Measurements from ENCODE around the gene PIH1D1. TPM values are rescaled to one million over a fixed set of nuclear protein-coding genes. Genes with fewer than 3 reads are reported as not detected.

PIH1D1 gene
- total and polyA plus RNA-seq, 2 of the 13 experiments (the other 11 are each of a cell fraction or from before 2014, with no cell fraction given), result 110 to 137 TPM

DNA sequence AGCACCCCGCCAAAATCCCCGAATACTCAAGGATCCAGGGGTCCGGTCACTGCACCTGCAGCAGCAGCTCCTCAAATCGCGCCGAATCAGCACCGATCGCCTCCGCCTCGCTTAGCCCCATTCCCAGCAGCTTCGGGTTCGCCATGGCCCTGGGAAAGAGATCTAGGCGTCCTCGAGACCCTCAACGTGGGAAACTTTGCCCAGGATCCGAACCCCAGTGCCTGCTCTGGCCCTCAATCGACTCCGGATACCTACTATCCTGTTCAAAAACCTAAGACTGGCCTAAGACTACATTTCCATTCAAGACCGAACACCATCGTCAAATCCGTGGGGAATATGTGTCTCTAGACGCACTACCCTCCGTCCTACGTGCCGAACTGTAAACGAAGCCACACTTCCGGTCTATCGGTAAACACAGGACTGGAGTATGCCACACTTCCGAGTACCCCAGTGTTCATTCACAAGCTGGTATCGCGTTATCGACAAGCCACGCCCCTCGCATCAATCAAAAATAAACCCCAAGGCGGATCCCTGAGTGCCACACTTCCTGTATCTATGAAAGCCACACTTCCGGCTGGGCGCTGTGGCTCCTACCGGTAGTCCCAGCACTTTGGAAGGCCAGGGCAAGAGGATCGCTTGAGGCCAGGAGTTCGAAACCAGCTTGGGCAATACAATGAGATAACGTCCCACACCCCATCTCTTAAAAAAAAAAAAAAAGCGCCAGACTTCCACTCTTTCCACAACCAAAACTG lies at the start of gene PIH1D1 (continued):
- TF ChIP-seq, protein P1, sequence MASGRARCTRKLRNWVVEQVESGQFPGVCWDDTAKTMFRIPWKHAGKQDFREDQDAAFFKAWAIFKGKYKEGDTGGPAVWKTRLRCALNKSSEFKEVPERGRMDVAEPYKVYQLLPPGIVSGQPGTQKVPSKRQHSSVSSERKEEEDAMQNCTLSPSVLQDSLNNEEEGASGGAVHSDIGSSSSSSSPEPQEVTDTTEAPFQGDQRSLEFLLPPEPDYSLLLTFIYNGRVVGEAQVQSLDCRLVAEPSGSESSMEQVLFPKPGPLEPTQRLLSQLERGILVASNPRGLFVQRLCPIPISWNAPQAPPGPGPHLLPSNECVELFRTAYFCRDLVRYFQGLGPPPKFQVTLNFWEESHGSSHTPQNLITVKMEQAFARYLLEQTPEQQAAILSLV (CRISPR knock-in tag; IDR thresholded peaks at IDR 0.05; ENCODE audit: borderline replicate concordance), result peak; percentile 64
- TF ChIP-seq KMT2A (CRISPR knock-in tag; IDR thresholded peaks at IDR 0.05), result peak; percentile 72
- peak; percentile 88 for TF ChIP-seq CREM (IDR thresholded peaks at IDR 0.05)
- TF ChIP-seq CREM (CRISPR knock-in tag; IDR thresholded peaks at IDR 0.05), result no peak
- no peak for TF ChIP-seq THYN1 (CRISPR knock-in tag; IDR thresholded peaks at IDR 0.05; ENCODE audit: borderline replicate concordance, low read depth)
- no peak for TF ChIP-seq EZH2 (conservative IDR thresholded peaks at IDR 0.05; ENCODE audit: low read depth, low read length)
- peak; percentile 77 for TF ChIP-seq SALL1 (CRISPR knock-in tag; IDR thresholded peaks at IDR 0.05)
- TF ChIP-seq, protein P2, sequence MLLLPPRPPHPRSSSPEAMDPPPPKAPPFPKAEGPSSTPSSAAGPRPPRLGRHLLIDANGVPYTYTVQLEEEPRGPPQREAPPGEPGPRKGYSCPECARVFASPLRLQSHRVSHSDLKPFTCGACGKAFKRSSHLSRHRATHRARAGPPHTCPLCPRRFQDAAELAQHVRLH (CRISPR knock-in tag; IDR thresholded peaks at IDR 0.05; ENCODE audit: borderline replicate concordance, low read depth), result peak; percentile 95; the same call in 1 of the 2 replicates
- TF ChIP-seq, protein P3, sequence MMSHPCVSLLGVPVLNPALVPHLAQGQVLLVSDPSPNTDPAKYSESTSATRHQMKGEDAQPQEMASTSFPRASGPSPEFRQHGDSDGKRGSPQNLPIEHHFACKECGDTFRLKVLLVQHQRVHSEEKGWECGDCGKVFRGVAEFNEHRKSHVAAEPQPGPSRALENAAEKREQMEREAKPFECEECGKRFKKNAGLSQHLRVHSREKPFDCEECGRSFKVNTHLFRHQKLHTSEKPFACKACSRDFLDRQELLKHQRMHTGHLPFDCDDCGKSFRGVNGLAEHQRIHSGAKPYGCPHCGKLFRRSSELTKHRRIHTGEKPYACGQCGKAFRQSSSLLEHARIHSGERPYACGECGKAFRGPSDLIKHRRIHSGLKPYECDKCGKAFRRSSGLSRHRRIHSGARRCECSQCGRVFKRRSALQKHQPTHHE (CRISPR knock-in tag; IDR thresholded peaks at IDR 0.05; ENCODE audit: borderline replicate concordance), result no peak
- TF ChIP-seq ZNF225 (CRISPR knock-in tag; IDR thresholded peaks at IDR 0.05), result 0 out of 2 replicates have a peak, but pooled peaks have one; percentile 19
- TF ChIP-seq, protein P4, sequence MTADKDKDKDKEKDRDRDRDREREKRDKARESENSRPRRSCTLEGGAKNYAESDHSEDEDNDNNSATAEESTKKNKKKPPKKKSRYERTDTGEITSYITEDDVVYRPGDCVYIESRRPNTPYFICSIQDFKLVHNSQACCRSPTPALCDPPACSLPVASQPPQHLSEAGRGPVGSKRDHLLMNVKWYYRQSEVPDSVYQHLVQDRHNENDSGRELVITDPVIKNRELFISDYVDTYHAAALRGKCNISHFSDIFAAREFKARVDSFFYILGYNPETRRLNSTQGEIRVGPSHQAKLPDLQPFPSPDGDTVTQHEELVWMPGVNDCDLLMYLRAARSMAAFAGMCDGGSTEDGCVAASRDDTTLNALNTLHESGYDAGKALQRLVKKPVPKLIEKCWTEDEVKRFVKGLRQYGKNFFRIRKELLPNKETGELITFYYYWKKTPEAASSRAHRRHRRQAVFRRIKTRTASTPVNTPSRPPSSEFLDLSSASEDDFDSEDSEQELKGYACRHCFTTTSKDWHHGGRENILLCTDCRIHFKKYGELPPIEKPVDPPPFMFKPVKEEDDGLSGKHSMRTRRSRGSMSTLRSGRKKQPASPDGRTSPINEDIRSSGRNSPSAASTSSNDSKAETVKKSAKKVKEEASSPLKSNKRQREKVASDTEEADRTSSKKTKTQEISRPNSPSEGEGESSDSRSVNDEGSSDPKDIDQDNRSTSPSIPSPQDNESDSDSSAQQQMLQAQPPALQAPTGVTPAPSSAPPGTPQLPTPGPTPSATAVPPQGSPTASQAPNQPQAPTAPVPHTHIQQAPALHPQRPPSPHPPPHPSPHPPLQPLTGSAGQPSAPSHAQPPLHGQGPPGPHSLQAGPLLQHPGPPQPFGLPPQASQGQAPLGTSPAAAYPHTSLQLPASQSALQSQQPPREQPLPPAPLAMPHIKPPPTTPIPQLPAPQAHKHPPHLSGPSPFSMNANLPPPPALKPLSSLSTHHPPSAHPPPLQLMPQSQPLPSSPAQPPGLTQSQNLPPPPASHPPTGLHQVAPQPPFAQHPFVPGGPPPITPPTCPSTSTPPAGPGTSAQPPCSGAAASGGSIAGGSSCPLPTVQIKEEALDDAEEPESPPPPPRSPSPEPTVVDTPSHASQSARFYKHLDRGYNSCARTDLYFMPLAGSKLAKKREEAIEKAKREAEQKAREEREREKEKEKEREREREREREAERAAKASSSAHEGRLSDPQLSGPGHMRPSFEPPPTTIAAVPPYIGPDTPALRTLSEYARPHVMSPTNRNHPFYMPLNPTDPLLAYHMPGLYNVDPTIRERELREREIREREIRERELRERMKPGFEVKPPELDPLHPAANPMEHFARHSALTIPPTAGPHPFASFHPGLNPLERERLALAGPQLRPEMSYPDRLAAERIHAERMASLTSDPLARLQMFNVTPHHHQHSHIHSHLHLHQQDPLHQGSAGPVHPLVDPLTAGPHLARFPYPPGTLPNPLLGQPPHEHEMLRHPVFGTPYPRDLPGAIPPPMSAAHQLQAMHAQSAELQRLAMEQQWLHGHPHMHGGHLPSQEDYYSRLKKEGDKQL (CRISPR knock-in tag; IDR thresholded peaks at IDR 0.05; ENCODE audit: low read depth), result peak; percentile 27; the same call in 1 of the 2 replicates
- TF ChIP-seq, protein P5, sequence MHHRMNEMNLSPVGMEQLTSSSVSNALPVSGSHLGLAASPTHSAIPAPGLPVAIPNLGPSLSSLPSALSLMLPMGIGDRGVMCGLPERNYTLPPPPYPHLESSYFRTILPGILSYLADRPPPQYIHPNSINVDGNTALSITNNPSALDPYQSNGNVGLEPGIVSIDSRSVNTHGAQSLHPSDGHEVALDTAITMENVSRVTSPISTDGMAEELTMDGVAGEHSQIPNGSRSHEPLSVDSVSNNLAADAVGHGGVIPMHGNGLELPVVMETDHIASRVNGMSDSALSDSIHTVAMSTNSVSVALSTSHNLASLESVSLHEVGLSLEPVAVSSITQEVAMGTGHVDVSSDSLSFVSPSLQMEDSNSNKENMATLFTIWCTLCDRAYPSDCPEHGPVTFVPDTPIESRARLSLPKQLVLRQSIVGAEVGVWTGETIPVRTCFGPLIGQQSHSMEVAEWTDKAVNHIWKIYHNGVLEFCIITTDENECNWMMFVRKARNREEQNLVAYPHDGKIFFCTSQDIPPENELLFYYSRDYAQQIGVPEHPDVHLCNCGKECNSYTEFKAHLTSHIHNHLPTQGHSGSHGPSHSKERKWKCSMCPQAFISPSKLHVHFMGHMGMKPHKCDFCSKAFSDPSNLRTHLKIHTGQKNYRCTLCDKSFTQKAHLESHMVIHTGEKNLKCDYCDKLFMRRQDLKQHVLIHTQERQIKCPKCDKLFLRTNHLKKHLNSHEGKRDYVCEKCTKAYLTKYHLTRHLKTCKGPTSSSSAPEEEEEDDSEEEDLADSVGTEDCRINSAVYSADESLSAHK (CRISPR knock-in tag; IDR thresholded peaks at IDR 0.05; ENCODE audit: borderline replicate concordance), result 0 out of 2 replicates have a peak, but pooled peaks have one; percentile 49
- TF ChIP-seq MXI1 (IDR thresholded peaks at IDR 0.05; ENCODE audit: borderline replicate concordance, low read depth, low read length), result peak; percentile 88; the same call in 2 of the 3 replicates
- 0 out of 2 replicates have a peak, but pooled peaks have one; percentile 47 for TF ChIP-seq ZNF761 (CRISPR knock-in tag; conservative IDR thresholded peaks at IDR 0.05)
- peak; percentile 9; the same call in 1 of the 2 replicates for TF ChIP-seq BHLHE40 (IDR thresholded peaks at IDR 0.05; ENCODE audit: low read length)
- TF ChIP-seq ZNF674 (CRISPR knock-in tag; IDR thresholded peaks at IDR 0.05; ENCODE audit: low read depth), result no peak
- peak; percentile 69; the same call in 1 of the 2 replicates for TF ChIP-seq FOXA1 (IDR thresholded peaks at IDR 0.05)
- peak; percentile 97 for TF ChIP-seq FOXA1 (CRISPR knock-in tag; IDR thresholded peaks at IDR 0.05)
